Activated T-cell treated with anti-CD3 and anti-CD28 coated beads, Interleukin-2, amount 50 U/mL, for 72 hours (primary cell): ENCODE results near the gene CCNF. TPM values are rescaled to one million over a fixed set of nuclear protein-coding genes. Genes with fewer than 3 reads are reported as not detected.

Experiments
- ATAC-seq, 2 donors: fragments of 150-1000 bp; cut with Tn5 transposase; replicated peaks in 1 of 2; 2 replicates each; pipeline ENCODE4 v1.10.0; 2021; ENCODE audit warnings: moderate library complexity in 2 of 2, mild to moderate bottlenecking in 1 of 2
- DNase-seq, 2 donors: peaks; one replicate each; pipeline ENCODE4 v3.0.0; 2021 to 2022; ENCODE audit warnings: mixed read lengths in 1 of 2
- H3K27ac Mint-ChIP-seq: one replicate; pipeline ENCODE4 v1.8.0; 2022; ENCODE audit warnings: mild to moderate bottlenecking, moderate library complexity, mixed read lengths
- H3K27me3 Mint-ChIP-seq: one replicate; pipeline ENCODE4 v1.8.0; 2022; ENCODE audit warnings: low read depth, mixed read lengths
- H3K36me3 Mint-ChIP-seq, 2 donors: one replicate each; pipeline ENCODE4 v1.8.0; 2022; ENCODE audit warnings: mixed read lengths in 2 of 2, mild to moderate bottlenecking in 1 of 2; ENCODE audit not compliant: insufficient read depth in 2 of 2
- H3K4me1 Mint-ChIP-seq: one replicate; pipeline ENCODE4 v1.8.0; 2022; ENCODE audit warnings: low read depth, mixed read lengths
- H3K4me3 Mint-ChIP-seq, 2 donors: one replicate each; pipeline ENCODE4 v1.8.0; 2022; ENCODE audit warnings: mild to moderate bottlenecking in 2 of 2, mixed read lengths in 2 of 2, moderate library complexity in 2 of 2
- H3K9me3 Mint-ChIP-seq, 2 donors: one replicate each; pipeline ENCODE4 v1.8.0; 2022; ENCODE audit warnings: mixed read lengths in 2 of 2
- total RNA-seq, 2 donors: library from RNA; stranded (reverse); gene quantifications; one replicate each; pipeline ENCODE4 v1.2.3, GENCODE V29; 2022

CCNF gene
- total RNA-seq, 2 donors from 2014 or later, result 49.2 to 68.6 TPM

- no peak for DNase-seq
- Mint-ChIP-seq H3K9me3 (no peaks in the 10 kb centered on the region), H3K27ac (no peak overlapping the region), H3K27me3 (no peaks in the 10 kb centered on the region), H3K4me3 (no peak overlapping the region), H3K4me1 (peaks cover 11% of the 10 kb centered on the region), H3K36me3 (no peaks in the 10 kb centered on the region)
- no peak for ATAC-seq
These were observed 53.0 kb downstream of the CCNF start for GRCh38 chr16:2482249-2482648.

DNA sequence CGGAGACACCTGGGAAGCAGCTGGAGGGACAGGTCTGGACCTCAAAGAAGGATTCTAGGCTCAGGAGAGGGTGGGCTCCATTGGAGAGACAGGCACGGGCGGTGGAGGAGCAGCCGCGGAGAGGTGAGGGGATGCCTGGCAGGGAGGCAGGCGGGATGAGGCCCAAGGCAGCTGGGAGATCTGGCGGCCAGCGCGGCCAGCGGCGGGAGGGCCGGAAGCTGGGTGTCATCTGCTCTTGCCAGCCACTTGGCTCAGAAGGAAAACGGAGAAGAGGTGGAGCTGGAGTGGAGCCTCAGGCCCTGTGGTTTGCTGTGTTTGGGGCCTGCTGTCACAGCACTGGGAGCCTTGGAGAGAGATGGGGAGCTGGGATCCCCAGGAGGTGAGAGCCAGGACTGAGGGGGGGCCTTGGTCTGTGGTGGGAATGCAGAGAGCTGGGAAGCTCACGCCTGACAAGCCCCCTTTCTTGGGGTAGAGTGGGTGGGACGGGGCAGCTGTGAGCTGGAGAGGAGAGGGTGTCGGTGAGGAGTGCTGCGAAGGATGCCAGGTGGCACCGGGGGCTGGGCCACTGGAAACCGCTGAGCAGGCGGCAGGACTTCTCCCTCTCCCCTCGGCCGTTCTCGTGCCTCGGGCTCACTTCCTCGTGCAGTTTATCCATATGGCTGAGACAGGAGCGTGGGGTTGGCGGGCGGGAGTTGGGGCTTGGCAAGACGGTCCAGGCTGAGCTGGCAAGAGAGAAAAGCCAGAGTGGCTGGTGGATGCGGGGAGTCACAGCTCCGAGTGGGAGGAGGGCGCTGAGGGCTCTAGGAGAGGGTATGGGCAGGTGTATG is 53.7 kb downstream of the CCNF start:
- Mint-ChIP-seq H3K4me3 (no peak overlapping the region), H3K27me3 (no peaks in the 10 kb centered on the region), H3K27ac (no peak overlapping the region), H3K36me3 (no peaks in the 10 kb centered on the region), H3K4me1 (peaks cover 17% of the 10 kb centered on the region), H3K9me3 (no peaks in the 10 kb centered on the region)
- no peak for ATAC-seq
- no peak for DNase-seq

GRCh38 chr16:2483939-2484897 is 55.0 kb downstream of the CCNF start:
- H3K4me3 Mint-ChIP-seq, result no peak overlapping the region
- H3K9me3 Mint-ChIP-seq, result no peaks in the 10 kb centered on the region
- H3K27me3 Mint-ChIP-seq, result no peaks in the 10 kb centered on the region
- H3K27ac Mint-ChIP-seq, result no peak overlapping the region
- H3K4me1 Mint-ChIP-seq, result peaks cover 21% of the 10 kb centered on the region
- ATAC-seq (no peak), DNase-seq (no peak)
- no peaks in the 10 kb centered on the region for H3K36me3 Mint-ChIP-seq

DNA sequence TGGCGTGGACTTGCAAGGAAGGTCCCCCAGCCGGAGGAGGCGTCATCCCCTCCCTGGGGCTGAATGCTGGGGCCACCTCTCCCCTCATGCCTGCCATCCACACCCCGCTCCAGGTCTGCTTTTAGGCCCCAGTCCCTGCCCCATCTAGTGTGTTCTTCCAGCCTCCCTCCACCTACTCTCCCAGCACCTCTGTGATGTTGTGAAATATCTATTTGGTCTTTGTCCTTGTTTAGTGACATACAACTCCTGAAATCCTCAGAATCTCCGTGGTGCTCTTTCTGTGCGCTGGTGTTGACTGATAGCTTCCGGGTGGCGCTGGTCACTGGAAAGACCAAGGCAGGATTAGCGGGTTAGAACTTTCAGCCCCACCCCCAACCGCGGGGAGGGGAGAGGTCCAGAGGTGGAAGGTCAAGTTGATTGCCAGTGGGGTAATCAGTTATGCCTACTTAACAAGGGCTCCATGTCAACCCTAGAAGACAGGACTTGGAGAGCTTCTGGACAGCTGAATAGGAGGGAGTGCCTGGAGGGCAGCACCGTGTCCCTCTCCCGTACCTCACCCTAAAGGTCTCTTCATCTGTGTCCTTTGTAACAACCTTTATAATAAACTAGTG is 55.8 kb downstream of the CCNF start:
- no peaks in the 10 kb centered on the region for H3K9me3 Mint-ChIP-seq
- H3K27ac Mint-ChIP-seq, result no peak overlapping the region
- ATAC-seq (no peak), DNase-seq (no peak)
- no peak overlapping the region for H3K4me3 Mint-ChIP-seq
- no peaks in the 10 kb centered on the region for H3K36me3 Mint-ChIP-seq
- peaks cover 21% of the 10 kb centered on the region for H3K4me1 Mint-ChIP-seq
- no peaks in the 10 kb centered on the region for H3K27me3 Mint-ChIP-seq

- Mint-ChIP-seq H3K4me3 (no peak overlapping the region), H3K27ac (no peak overlapping the region), H3K36me3 (no peaks in the 10 kb centered on the region), H3K9me3 (no peaks in the 10 kb centered on the region), H3K4me1 (peaks cover 21% of the 10 kb centered on the region), H3K27me3 (no peaks in the 10 kb centered on the region)
- ATAC-seq (no peak), DNase-seq (no peak)
These were observed 56.7 kb downstream of the CCNF start for GRCh38 chr16:2485811-2486507.

DNA sequence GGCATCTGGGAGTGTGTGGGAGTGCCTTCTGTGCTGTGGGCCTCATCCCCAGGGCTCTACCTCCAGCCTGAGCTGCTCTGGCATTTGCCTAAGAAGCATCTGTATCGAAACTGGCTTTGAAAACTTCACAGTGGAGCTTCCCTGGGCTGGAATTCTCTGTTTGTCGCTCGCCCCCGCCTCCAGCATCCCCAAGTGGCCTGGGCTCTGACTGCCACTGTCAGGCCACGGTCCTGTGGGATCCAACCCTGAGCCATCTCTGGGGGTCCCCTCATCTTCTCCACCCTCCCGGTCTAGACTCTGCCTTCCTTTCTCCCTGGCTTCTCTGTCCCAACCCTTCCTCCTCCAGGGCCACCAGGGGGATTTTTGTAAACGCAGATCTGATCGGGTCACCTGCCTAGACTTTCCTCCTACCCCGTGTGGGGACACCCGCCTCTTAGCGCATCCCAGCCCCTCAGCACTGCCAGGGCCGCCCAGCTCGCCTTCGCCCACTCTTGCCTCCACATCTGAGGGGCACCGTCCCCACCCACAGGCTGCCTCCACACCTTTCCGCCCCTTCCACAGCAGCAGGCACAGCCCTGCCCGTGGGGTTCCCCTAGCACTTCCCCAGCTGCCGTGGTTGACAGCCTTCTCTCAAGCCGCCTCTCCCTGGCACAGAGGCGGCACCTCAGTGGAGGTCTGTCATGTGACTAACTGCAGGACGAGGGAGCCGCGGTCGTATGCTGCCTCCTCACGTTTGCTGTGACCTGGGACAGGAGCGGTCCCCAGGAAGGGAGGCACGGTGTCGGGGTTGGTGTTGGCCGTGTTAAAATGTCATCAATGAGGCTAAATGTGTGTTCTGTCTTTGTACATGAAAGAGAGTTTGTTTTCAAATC is 57.6 kb downstream of the CCNF start:
- peak; percentile 98 for ATAC-seq
- no peaks in the 10 kb centered on the region for H3K27me3 Mint-ChIP-seq
- peak overlapping the region; percentile 58 for H3K27ac Mint-ChIP-seq
- H3K36me3 Mint-ChIP-seq, result no peaks in the 10 kb centered on the region
- no peaks in the 10 kb centered on the region for H3K9me3 Mint-ChIP-seq
- H3K4me1 Mint-ChIP-seq, result peaks cover 21% of the 10 kb centered on the region
- H3K4me3 Mint-ChIP-seq, result peak overlapping the region; percentile 56 to 67
- DNase-seq, result peak; percentile 81 to 84

GRCh38 chr16:2487517-2487842 is 58.2 kb downstream of the CCNF start:
- Mint-ChIP-seq H3K36me3 (no peaks in the 10 kb centered on the region), H3K4me3 (peak overlapping the region; percentile 56 to 67), H3K9me3 (no peaks in the 10 kb centered on the region), H3K4me1 (peaks cover 21% of the 10 kb centered on the region), H3K27ac (peak overlapping the region; percentile 58), H3K27me3 (no peaks in the 10 kb centered on the region)
- ATAC-seq, result no peak
- no peak for DNase-seq

- no peak overlapping the region for H3K27ac Mint-ChIP-seq
These were observed 58.8 kb downstream of the CCNF start for GRCh38 chr16:2487903-2488531.

DNA sequence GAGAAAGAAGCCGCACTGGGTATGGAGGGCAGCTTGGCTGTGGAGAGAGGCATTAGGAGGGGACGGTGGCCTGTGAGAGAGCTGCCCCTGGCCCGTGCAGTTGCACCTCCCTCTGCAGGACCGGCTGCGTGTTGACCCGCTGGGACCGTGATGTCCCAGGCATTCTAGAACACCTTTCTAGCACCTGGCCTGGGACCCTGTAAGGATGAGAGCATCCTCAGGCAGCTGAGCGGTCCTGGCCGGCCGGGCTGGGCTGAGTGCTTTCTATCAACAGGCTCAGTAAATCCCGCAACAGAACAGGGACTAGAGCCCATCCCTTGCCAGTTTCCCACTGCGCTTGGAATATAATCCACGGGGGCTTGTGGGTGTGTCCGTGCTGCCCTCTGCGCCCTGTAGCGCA is 60.3 kb downstream of the CCNF start:
- Mint-ChIP-seq H3K27me3 (no peaks in the 10 kb centered on the region), H3K27ac (no peak overlapping the region), H3K4me1 (peaks cover 21% of the 10 kb centered on the region), H3K9me3 (no peaks in the 10 kb centered on the region), H3K4me3 (no peak overlapping the region), H3K36me3 (no peaks in the 10 kb centered on the region)
- DNase-seq (no peak), ATAC-seq (no peak)

More at GRCh38 chr16:2487903-2488531, 58.8 kb downstream of the CCNF start:
- ATAC-seq (no peak), DNase-seq (no peak)
- Mint-ChIP-seq H3K27me3 (no peaks in the 10 kb centered on the region), H3K4me1 (peaks cover 21% of the 10 kb centered on the region), H3K4me3 (no peak overlapping the region), H3K36me3 (no peaks in the 10 kb centered on the region), H3K9me3 (no peaks in the 10 kb centered on the region)

DNA sequence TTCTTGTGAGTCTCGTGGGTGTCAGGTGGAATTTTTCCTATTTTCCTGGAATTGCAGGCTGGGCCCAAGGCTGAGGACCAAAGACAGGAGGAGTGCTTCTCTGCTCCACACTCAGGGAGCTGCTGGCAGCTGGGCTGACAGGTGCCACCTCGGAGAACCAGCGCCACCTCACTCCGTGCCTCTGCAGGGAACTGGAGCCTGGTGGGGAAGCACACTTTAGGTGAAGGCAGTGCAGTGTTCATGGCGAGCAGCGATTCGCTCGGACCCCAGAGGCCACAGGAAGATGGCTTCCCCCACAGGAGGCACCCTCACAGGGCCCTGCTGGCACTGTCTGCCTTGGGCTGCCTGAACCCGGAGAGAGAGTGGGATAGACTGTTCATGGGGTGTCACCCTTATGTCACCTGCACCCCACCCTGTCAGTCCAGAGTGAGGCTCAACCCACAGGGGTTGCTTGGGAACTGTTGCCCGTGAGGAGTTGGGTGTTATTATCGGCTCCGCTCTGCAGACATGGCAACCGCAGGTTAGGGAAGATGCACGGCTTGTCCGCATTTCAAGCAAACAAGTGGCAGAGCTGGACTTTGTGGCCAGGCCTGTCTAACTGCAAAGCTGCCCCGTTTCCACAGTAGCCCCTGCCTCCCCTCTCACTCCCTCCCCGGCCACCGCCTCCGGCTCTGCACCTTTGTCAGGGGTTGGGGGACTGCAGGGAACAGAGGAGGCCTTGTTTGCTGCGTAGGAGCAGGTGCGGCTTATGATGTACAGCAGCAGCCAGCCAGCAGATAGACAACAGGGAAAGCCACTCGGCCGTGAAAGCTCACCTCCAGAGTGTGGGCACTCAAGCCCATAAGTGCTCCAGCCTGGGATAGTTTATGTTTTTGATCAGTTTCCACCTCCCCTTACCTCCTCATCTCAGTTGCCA is 61.2 kb downstream of the CCNF start:
- H3K27ac Mint-ChIP-seq, result no peak overlapping the region
- H3K4me3 Mint-ChIP-seq, result no peak overlapping the region
- DNase-seq (no peak), ATAC-seq (no peak)
- no peaks in the 10 kb centered on the region for H3K27me3 Mint-ChIP-seq
- peaks cover 21% of the 10 kb centered on the region for H3K4me1 Mint-ChIP-seq
- no peaks in the 10 kb centered on the region for H3K36me3 Mint-ChIP-seq
- H3K9me3 Mint-ChIP-seq, result no peaks in the 10 kb centered on the region

- Mint-ChIP-seq H3K4me1 (peaks cover 10% of the 10 kb centered on the region), H3K27ac (no peak overlapping the region)
- ATAC-seq, result no peak
These were observed 63.0 kb downstream of the CCNF start for GRCh38 chr16:2492292-2492691.

More at GRCh38 chr16:2492292-2492691, 63.0 kb downstream of the CCNF start:
- no peaks in the 10 kb centered on the region for H3K27me3 Mint-ChIP-seq
- H3K4me3 Mint-ChIP-seq, result no peak overlapping the region
- no peaks in the 10 kb centered on the region for H3K9me3 Mint-ChIP-seq
- DNase-seq, result no peak
- no peaks in the 10 kb centered on the region for H3K36me3 Mint-ChIP-seq
